Testis (tissue), 3 donors: ENCODE measurements around the gene PNKP. TPM values are rescaled to one million over a fixed set of nuclear protein-coding genes. Genes with fewer than 3 reads are reported as not detected.
A peak's percentile ranks its signal among the peaks of the same experiment; 100 is the strongest.

Experiments
- DNase-seq: peaks from one replicate; pipeline ENCODE4 v3.0.0-alpha.2; 2019
- H3K27ac ChIP-seq, 2 donors: fragments of 200-600 bp; sonication (generic); one replicate each; pipeline ENCODE4 v1.5.1; 2019
- H3K27me3 ChIP-seq: fragments of 200-600 bp; sonication (generic); one replicate; pipeline ENCODE4 v1.5.1; 2019
- H3K36me3 ChIP-seq: fragments of 200-600 bp; sonication (generic); one replicate; pipeline ENCODE4 v1.5.1; 2017; ENCODE audit warnings: low read depth; ENCODE audit errors: missing control alignments
- H3K4me1 ChIP-seq: fragments of 200-600 bp; sonication (generic); one replicate; pipeline ENCODE4 v1.5.1; 2019
- H3K4me3 ChIP-seq, 2 donors: fragments of 200-600 bp; sonication (generic); one replicate each; pipeline ENCODE4 v1.5.1; 2017 to 2019
- H3K9me3 ChIP-seq: fragments of 200-600 bp; sonication (generic); one replicate; pipeline ENCODE4 v1.5.1; 2017
- POLR2A ChIP-seq: fragments of 450-650 bp; IDR thresholded peaks from one replicate; pipeline ENCODE4 v1.6.1; 2017; ENCODE audit warnings: antibody characterized with exemption, mild to moderate bottlenecking, moderate library complexity
- WGBS, 2 donors: methylation state at CpG; one replicate each; pipeline ENCODE4 v1.1.5; 2018; 5-methylcytosine and 5-hydroxymethylcytosine counted together
- intact Hi-C: fragments of 100-400 bp; cut with DNase I; formaldehyde crosslinking; loops from one replicate; pipeline ENCODE4 v1.15.1; 2023; ENCODE audit warnings: low total_unique reads
- polyA plus RNA-seq: library from polyadenylated mRNA; stranded (reverse); fragments of 350-450 nt; fragmentation: Illumina TruSeq; extraction: RNeasy Lipid Tissue Mini Kit (QIAGEN cat#74804); gene quantifications from one replicate; pipeline ENCODE4 v1.2.3, GENCODE V29; 2014; ENCODE audit warnings: low read depth, low replicate concordance; ENCODE audit not compliant: insufficient read depth
- total RNA-seq, 2 donors: library from RNA; depleted of rRNA; stranded (reverse); fragments of >200 nt; gene quantifications; one replicate each; pipeline ENCODE4 v1.2.3, GENCODE V29; 2016
- TF ChIP-seq, protein P1 (sequence below), 3 experiments: fragments of 450-650 bp in 2 of 3; fragments of 200-600 bp in 1 of 3; sonication (generic) in 1 of 3; IDR thresholded peaks; one replicate each; pipeline ENCODE4 v1.5.1; 2016 to 2019; ENCODE audit warnings: antibody characterized with exemption in 3 of 3, mild to moderate bottlenecking in 2 of 3, moderate library complexity in 1 of 3

PNKP gene
- total and polyA plus RNA-seq, 3 donors from 2014 or later, result 45.5 to 125 (median 110) TPM

DNA sequence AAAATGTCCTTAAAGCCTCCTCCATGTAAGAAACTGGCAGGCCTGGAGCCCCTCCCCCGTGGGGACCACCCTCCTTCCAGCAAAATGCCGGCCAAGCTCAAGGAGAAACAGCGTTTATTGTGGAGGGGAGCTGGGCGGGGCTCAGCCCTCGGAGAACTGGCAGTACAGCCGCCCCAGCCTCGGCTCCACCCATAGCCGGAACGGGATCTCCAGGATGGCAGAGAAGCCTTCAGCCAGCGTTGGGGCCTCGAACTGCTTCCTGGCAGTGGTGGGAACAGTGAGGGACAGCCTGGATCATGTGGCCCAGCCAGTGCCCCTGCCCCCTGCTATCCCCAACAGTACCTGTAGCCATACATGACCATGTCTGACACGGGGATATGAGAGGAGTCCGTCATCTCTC is 6.3 kb downstream of the PNKP start:
- Histone ChIP-seq H3K27ac (peak overlapping the region; percentile 89 to 94), H3K4me3 (peak overlapping the region in 1 of 2 donors; percentile 15), H3K4me1 (peaks cover 68% of the 10 kb centered on the region), H3K27me3 (no peaks in the 10 kb centered on the region), H3K36me3 (no peaks in the 10 kb centered on the region), H3K9me3 (no peaks in the 10 kb centered on the region)
- intact Hi-C loops, result no loop called here
- peak; percentile 89 for DNase-seq
- WGBS, 2 donors, result 10 to 29% methylated on average over 1 to 12 of the region's 13 CpGs
- TF ChIP-seq, protein P1, sequence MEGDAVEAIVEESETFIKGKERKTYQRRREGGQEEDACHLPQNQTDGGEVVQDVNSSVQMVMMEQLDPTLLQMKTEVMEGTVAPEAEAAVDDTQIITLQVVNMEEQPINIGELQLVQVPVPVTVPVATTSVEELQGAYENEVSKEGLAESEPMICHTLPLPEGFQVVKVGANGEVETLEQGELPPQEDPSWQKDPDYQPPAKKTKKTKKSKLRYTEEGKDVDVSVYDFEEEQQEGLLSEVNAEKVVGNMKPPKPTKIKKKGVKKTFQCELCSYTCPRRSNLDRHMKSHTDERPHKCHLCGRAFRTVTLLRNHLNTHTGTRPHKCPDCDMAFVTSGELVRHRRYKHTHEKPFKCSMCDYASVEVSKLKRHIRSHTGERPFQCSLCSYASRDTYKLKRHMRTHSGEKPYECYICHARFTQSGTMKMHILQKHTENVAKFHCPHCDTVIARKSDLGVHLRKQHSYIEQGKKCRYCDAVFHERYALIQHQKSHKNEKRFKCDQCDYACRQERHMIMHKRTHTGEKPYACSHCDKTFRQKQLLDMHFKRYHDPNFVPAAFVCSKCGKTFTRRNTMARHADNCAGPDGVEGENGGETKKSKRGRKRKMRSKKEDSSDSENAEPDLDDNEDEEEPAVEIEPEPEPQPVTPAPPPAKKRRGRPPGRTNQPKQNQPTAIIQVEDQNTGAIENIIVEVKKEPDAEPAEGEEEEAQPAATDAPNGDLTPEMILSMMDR (IDR thresholded peaks at IDR 0.05), result no peak
- TF ChIP-seq POLR2A, result no peak

DNA sequence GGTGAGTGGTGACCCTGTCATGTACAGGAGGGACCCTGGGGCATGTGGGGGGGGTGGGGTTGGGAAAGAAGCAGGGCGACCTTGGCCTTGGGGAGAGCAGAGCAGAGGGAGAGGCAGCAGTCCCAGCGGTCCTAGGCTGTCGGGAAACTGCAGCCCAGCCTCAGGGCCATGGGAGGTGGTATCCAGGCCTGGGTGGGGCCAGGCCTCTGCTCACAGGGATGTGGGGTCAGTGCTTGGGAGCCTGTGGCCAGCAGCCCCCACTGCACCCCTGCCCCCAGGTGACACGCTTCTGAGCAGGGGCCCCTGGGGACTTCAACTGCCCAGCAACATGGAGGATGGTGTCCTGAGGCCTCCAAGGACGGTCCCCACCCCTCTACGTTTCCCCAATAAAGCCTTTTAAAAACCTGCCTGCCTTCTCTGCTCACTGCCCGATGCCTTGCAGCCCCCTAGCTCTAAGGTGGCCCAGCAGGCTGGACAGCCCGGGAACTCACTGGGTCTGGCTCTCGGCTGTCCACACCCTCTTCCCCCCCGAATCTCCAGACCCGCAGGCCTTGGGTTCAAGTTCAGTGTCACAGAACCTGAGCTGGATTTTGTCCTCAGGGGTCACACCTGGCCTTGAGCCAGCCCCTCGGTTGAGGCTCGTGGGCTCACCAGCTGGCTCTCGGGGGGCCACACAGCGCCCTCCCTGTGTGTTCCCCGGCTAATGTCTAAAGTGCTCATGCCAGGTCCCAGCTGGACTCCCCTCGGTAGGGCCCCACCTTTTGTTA is 6.9 kb downstream of the PNKP start:
- H3K9me3 ChIP-seq, result no peaks in the 10 kb centered on the region
- 43 to 49% methylated on average over 10 to 17 of the region's 17 CpGs for WGBS, 2 donors
- peaks cover 63% of the 10 kb centered on the region for H3K4me1 ChIP-seq
- intact Hi-C loops, result no loop called here
- no peaks in the 10 kb centered on the region for H3K27me3 ChIP-seq
- H3K27ac ChIP-seq, result peak overlapping the region; percentile 89 to 94
- no peak overlapping the region for H3K4me3 ChIP-seq
- TF ChIP-seq, protein P1 (IDR thresholded peaks at IDR 0.05), result no peak
- no peak for TF ChIP-seq POLR2A
- H3K36me3 ChIP-seq, result no peaks in the 10 kb centered on the region
- no peak for DNase-seq

DNA sequence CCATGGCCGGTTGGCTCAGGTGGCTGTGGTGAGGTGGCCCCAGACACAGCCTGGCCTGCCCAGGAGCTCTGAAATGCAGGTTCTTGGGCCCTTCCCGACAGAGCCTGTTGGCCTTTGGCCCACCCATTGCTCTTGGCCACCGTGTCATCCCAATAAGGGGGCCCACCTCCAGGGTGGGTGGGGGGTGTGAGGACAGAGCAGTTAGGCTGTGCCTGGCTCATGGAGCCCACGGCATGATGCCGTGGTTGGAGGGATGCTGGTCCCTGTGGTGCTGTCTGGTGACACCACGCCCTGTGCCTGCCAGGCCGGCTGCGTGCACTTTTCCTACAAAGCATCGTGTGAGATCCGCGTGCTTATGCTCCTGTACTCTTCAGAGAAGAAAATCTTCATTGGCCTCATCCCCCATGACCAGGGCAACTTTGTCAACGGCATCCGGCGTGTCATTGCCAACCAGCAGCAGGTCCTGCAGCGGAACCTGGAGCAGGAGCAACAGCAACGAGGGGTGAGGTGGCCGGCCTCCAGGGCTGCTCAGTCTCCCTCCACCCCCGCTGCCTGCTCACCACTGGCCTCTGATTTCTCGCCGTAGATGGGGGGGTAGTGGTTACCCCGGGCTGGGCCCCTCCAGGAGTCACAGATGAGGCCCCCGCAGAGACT is 7.6 kb downstream of the PNKP start:
- Histone ChIP-seq H3K4me1 (peaks cover 55% of the 10 kb centered on the region), H3K36me3 (no peaks in the 10 kb centered on the region), H3K27ac (peak overlapping the region; percentile 89 to 94), H3K9me3 (no peaks in the 10 kb centered on the region), H3K27me3 (no peaks in the 10 kb centered on the region), H3K4me3 (no peak overlapping the region)
- 51 to 85% methylated on average over 12 to 22 of the region's 22 CpGs for WGBS, 2 donors
- peak; percentile 54 for DNase-seq
- intact Hi-C loops, result no loop called here
- TF ChIP-seq, protein P1 (IDR thresholded peaks at IDR 0.05), result no peak
- no peak for TF ChIP-seq POLR2A

DNA sequence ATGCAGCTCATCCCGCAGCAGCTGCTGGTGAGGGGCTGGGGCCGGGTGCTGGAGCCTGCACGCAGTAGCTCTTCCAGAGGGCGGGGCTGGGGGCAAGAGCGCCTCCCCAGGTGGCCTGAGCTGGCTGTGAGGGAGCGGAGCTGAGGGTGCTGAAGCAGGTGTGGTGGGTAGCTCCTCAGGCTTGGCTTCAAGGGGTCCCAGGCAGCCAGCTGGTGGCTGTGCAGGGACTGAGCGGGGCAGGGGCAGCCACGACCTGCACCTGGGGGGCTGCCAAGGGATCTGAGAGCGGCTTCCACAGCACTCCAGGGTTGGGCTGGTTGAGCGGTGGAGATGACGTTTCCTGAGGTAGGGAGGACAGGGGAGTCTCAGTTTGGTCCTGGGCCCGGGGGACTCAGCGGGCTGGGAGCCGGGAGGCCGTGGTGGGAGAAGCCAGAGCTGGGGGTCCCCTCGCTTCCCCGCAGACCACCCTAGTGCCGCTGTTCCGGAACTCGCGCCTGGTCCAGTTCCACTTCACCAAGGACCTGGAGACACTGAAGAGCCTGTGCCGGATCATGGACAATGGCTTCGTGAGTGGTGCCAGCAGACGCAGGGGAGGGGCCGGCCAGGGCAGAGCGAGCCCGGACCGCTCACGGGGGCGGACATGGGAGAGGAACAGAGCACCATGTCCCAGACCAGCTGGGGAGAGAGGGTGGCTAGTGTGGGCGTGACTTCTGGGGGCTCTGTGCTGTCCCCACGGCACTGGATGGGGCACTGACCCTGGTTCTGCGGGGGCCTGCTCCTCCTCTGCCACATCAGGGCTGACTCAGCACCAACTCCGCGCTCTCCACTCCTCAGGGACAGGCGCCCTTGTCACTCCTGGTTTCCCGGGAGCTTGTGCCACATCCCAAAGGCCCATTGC is 9.0 kb downstream of the PNKP start:
- peak overlapping the region; percentile 89 to 94 for H3K27ac ChIP-seq
- intact Hi-C loops, result no loop called here
- H3K4me1 ChIP-seq, result peaks cover 61% of the 10 kb centered on the region
- H3K4me3 ChIP-seq, result no peak overlapping the region
- 51 to 60% methylated on average over 1 to 37 of the region's 37 CpGs for WGBS, 2 donors
- no peak for TF ChIP-seq POLR2A
- TF ChIP-seq, protein P1 (IDR thresholded peaks at IDR 0.05), result no peak
- H3K9me3 ChIP-seq, result no peaks in the 10 kb centered on the region
- no peaks in the 10 kb centered on the region for H3K36me3 ChIP-seq
- H3K27me3 ChIP-seq, result no peaks in the 10 kb centered on the region
- peak; percentile 82 for DNase-seq
